NCI-H526 treated with DMSO at 0.1 percent for 48 hours (cell line): ENCODE results near the gene CLHC1.
"Not testable (repeated sequence)": the region's sequence is repeated elsewhere in the genome, so short reads cannot be mapped to it uniquely, and the experiment has no call there.

Experiments used
- DNase-seq: peaks from one replicate; lab custom pipeline; 2025; lab: John Stamatoyannopoulos, UW

CLHC1 gene

GRCh38 chr2:55134316-55134706 is 97.8 kb downstream of the CLHC1 start:
- DNase-seq = no peak

- DNase-seq = no peak
Measured at GRCh38 chr2:55133467-55134315, 98.4 kb downstream of the CLHC1 start.

- DNase-seq = no peak
Measured at GRCh38 chr2:55130849-55131248, 101.2 kb downstream of the CLHC1 start.

- not testable (repeated sequence) for DNase-seq
Measured at GRCh38 chr2:55126643-55127042, 105.5 kb downstream of the CLHC1 start.
